ELF-1 (cell line): Measurements from ENCODE around the gene TRMT10B.
A peak's percentile ranks its signal among the peaks of the same experiment; 100 is the strongest.
"Not testable (repeated sequence)": the region's sequence is repeated elsewhere in the genome, so short reads cannot be mapped to it uniquely, and the experiment has no call there.

Experiments used
- DNase-seq: peaks from one replicate; pipeline ENCODE4 v3.0.0-alpha.2; 2016; ENCODE audit warnings: low read depth, low spot score

TRMT10B gene

DNA sequence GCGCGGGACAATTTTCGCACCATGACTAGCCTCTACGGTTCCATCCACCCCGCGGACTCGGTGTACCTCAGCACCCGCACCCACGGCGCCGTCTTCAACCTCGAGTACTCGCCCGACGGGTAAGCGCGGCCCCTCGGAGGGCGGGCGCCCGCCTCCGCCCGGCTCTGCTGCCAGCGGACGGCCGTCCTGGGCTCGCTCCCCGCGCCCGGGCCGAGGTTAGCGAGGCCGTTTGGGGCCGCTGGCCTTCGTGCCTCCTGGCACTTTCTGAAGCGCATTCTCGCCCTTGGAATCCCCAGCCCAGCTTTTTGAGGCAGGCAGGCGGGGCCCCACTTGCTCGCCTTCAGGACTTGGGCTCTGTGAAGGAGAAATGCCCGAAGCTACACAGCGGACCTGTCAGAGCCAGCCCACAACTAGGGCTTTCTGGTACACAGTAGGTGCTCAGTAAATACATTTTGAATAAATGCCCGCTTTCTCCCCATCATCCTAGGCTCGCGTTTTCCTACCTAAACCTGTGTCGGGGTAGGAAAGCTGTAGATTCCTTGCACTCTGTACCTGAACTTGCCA is 47.8 kb downstream of the TRMT10B start:
- peak; percentile 69 for DNase-seq

DNA sequence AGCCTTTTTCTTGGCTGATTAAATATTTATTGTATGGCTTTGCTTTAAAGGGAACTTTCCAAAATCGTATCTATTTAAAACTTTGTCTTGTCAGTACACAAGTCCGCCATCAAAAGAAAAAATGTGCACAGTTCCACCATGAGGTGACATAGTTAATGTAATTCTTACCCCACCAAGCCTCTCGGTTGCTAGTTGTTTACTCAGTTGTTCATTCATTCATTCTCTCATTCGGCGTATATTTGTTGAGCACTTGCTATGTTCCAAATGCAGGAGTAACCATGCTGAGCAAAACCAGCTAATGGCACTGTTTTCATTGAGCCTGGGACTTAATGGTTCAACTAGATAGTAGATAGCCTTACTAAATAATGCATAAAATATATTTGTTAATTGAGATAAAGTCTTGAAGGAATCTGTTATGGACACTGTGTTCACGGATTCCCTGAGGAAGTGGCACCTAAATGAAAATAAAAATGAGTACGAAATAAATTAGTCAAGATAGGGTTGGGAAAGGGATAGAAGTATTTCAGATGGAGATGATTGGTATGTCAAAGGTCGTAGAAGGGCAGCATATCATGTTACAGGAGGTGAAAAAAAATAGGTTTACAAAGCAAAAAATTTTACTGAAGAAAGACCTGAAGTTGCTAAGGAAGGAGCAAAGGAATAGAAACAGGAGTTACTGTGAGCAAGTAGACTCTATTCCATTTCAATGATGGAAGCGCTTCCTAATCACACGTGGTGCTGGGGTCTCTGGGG is 48.5 kb downstream of the TRMT10B start:
- DNase-seq: no peak

DNA sequence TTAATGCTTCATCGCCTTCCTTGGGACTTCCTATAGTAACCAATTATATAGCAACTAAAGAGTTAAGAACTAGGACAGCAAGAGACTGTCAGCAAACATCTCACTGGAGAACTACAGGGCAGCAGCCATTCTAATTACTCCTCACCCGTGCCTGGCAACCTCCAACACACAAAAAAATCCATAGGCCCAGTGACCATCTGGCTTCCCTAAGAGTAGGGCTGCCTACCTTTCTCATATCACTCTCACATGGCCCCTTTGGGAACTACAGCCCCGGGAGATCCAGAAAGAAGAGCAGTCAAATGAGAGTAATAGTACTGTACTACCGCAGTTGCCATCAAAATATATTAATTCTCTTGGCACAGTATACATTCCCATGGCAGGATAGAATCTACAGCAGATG is 52.7 kb downstream of the TRMT10B start:
- no peak for DNase-seq

DNA sequence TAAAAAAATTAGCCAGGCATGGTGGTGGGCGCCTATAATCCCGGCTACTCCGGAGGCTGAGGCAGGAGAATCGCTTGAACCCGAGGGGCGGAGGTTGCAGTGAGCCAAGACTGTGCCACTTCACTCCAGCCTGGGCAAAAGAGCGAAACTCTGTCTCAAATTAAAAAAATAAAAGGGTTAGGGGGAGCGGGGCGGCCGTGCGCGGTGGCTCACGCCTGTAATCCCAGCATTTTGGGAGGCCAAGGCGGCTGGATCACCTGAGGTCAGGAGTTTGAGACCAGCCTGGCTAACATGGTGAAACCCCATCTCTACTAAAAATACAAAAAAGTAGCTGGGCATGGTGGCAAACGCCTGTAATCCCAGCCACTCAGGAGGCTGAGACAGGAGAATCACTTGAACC is 56.1 kb downstream of the TRMT10B start:
- not testable (repeated sequence) for DNase-seq

DNA sequence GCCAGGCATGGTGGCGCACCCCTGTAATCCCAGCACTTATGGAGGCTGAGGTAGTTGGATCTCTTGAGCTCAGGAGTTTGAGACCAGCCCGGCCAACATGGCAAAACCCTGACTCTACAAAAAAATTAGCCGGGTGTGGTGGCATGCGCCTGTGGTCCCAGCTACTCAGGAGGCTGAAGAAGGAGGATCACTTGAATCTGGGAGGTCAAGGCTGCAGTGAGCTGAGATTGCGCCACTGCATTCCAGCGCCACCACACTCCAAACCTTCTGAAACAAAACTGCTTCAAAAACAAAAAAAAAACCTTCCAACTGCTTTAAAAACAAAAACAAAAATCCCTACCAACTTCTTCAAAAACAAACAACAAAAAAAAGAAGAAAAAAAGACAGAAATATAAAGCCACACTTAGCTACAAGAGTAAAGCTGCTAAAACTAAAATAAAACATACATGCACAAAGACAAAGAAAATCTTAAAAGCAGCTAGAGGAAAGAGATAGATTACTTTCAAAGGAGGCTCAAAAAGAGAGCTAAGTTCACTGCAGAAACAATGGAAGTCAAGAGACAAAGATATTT is 58.4 kb downstream of the TRMT10B start:
- DNase-seq: no peak

DNA sequence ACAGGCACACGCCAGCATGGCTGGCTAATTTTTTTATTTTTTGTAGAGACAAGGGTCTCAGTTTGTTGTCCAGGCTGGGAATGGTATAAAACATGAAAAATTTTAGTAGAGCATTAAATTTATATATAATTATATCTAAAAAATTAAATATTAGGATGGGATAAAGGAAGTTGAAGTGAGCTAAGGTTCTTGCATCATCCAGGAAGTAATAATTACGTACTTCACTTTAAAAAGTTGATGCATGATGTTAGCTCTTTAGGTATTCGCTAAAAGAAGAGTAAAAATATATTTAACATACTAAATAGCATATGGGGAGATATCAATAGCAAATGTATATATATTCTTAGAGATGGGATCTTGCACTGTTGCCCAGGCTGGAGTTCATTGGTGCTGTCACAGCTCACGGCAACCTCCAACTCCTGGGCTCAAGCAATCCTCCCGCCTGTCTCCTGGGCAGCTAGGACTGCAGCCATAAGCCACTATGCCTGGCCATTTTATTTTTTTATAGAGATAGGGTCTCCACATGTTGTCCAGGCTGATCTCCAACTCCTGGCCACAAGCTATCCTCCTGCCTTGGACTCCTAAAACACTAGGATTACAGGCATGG is 59.3 kb downstream of the TRMT10B start:
- DNase-seq: no peak

DNA sequence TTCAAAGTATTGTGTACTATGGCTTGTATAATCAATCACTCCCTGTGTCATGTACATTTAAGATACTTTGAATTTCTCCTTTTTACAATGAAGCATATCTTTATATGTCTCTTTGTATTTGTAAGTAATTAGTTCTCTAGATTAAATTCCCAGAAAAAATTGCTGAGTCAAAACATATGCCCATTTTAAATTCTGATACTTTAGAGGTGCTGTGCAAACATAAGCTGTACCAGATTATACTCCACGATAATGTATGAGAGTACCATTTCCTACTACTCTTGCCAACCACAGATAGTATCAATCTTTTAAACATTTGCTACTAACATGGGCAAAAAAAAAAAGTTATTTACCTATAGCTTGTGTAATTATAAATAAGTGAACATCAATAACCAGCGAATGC is 65.2 kb downstream of the TRMT10B start:
- no peak for DNase-seq

DNA sequence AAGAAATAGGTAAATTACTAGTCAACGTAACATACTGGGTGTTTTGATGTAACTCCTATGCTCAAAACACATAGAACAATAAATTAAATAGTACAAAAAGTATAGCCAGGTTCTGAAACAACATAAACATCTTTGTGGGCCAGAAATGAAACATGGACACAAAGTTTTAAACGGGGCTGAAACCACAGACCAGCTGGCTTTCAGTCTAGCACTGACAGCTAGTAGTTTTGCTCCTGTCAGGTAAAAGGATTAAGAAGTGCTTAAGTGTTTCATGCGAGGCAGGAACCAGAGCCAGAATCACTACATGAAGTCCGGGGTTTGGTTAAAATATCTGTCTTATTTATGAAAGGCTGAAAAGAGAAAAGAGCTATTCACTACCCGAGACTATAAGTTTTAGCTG is 66.5 kb downstream of the TRMT10B start:
- no peak for DNase-seq

DNA sequence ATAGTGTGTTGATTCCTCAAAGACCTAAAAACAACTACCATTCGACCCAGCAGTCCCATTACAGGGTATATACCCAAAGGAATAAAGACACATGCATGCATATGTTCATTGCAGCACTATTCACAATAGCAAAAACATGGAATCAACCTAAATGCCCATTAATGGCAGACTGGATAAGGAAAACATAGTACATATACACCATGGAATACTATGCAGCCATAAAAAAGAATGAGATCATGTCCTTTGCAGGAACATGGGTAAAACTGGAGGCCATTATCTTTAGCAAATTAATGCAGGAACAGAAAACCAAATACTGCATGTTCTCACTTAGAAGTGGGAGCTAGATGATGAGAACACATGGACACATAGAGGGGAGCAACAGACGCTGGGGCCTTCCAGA is 71.6 kb downstream of the TRMT10B start:
- not testable (repeated sequence) for DNase-seq

DNA sequence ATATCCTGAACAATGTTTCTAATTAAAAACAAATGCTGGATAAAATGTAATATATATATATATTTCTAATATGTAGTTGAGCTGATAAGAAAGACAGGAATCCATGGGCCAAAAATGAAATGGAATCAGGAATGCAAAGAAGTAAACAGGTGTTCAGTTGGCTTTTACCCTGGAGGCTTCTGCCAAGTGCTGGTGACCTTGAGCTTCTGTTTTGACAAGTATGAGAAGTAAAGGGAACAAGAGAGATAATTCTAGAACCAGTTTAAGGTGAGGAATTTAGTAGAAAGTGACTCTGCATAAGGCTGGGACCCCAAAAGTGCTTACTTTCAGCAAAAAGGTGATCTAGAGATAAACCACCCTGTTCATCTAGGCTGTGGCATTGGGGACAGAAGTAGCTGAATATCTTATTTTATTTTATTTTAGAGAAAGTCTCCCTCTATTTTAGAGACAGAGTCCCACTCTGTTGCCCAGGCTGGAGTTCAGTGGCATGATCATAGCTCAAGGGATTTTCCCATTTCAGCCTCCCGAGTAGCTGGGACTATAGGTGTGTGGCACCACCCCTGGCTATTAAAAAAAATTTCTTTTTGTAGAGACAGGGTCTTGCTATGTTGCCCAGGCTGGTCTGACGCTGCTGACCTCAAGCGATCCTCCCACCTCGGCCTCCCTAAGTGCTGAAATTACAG is 74.0 kb downstream of the TRMT10B start:
- DNase-seq: no peak
